GM18511 (cell line): ENCODE data around the gene ANKRD22.
"Not testable (repeated sequence)": the region's sequence is repeated elsewhere in the genome, so short reads cannot be mapped to it uniquely, and the experiment has no call there.

ENCODE experiments used
- ATAC-seq: cut with Tn5 transposase; IDR thresholded peaks from one replicate; pipeline ENCODE4 v1.9.1; 2021; ENCODE audit warnings: mild to moderate bottlenecking, moderate library complexity; ENCODE audit not compliant: unreplicated experiment

ANKRD22 gene

DNA sequence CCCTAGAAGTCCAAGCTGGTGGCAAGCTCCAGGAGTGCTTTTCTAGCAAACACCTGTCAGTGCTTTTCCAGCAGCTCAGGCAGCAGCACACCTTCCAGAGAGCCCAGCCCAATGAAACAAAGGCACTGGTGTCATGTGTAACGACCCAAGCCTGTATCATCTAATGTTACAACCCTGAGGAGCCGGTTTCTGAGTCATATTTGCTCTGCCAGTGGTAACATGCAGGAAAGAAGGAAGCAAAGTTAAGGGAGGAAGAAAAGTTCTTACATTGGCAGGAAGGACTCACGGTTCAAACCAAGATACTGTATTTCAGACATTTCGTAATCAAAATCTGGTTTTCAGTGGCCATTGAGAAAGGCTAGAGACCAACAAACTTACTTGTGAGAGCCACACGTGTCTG, at the start of gene ANKRD22:
TSS of gene ANKRD22 (minus strand) at position 139 of the 400 bp plus-strand sequence. CDS start 237 bp downstream, outside the sequence.
- ATAC-seq = no peak

DNA sequence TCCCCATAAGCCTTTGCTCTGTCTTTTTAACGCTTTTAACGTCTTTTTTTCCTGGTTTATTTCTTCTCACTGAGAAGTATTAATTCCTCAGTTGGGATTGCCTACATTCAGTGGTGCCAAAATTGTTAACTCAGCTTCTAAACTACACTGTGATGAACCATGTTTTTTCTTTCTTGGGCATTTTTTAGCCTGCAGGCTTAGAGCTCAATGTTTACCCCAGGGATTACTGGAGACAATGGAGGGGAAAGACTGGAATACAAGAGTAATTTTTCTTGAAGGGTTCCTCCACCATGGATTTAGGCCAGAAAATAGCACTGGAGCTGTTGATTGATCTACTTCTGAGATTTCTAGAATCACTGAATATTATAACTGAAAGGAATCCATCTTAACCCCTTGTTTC, 48.2 kb upstream of the ANKRD22 start:
- ATAC-seq = no peak

DNA sequence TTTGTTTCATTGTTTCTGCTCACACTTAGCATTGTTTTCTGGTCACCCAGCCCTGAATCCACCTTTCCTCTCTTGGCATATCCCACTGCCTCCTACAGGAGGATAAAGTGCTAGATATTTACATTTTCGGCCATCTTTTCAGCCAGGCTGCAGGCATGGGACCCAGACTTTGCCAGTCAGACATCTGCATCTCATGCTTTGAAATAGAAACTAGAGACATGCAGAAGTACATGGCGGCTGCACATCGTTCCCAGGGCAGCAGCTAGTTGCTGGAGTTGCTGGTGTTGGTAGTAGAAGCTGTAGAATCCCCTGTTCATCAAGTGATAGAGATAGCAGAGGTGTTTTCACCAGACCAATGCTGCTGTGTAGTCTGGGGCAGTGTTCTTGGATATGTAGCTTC, 47.1 kb upstream of the ANKRD22 start:
- no peak for ATAC-seq

DNA sequence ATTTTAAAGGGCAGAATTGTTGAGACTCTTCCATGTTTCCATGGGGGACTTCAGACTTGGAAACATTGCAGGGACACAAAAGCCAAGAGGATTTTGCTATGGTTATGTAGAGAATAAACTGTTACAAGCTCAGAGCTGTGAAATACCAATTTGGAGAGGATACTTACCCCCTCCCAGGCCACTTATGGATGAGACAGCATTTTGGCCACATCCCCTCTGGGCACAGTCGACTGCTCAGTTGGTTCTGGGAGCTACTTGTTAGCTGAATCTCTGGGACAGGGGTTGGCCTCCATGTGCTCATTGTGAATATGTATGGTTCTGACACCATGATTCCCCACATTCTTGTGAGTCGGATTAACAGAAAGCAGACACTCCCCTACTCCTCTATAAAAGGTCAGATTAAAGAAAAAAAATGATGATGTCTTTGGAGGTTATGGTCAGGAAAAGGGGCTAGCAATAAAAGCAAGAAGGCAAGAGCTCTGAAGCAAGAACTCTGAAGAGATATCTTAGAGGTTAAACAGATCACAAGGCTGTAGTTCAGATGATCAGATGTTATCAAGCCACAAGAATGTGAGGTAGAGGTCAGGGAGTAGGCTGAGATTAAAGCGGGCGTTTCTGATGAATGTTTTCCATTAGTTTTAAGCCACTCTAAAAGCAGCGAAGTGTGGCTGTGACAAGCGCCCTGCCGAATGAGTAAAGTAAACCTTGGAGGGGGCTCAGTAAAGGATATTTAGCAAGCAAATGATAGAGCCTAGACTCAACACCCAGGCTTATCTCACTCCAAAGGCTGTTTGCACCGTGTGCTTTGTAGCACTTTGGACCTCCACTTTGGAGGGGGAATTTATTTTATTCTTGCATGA, 45.6 kb upstream of the ANKRD22 start:
- no peak for ATAC-seq

DNA sequence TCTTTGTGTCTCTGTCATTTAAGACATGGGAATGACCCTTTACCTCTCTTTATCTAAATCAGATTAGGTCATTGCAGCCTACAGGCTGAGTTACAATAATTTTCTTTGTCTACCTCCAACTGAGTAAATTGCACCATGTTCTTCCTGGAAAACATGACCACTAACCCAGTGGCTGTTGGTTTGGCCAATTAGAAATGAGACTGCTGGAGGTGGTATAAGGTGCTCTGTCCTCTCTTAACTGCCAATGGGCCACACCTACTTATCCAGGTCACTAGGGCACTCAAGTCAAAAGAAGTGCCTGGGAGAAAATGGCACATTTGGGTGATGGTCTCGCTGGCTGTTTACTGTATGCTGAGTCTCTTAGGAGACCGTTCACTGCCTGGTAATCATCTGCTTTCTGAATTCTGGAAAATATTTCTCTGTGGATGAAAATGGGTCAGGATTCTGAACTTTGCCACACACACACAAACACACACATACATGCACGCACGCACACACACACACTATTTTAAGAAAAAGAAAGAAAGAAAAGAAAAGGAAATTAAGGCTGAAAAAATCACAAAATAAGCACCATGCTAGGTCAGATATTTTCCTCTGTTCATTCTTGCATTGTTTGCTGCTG, 44.8 kb upstream of the ANKRD22 start:
- no peak for ATAC-seq

DNA sequence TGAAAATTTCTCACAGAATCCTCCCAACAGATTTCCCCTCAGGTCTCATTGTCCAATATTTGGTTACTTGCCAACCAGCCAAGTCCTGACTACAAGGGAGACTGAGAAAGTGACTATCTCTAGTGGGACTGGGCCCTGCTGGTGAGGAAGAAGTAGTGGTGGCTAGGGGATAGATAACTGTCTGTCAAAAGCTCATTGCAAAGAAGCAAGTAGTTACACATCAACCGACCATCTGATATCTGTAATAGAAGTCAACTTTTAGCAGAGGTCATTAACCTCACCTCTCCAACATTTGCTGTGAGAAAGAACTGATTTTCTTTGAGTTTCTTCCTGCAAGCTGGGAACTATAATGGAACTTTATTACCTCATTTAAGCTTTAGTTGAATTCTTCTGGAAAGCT, 43.6 kb upstream of the ANKRD22 start:
- peak; percentile 48 for ATAC-seq

DNA sequence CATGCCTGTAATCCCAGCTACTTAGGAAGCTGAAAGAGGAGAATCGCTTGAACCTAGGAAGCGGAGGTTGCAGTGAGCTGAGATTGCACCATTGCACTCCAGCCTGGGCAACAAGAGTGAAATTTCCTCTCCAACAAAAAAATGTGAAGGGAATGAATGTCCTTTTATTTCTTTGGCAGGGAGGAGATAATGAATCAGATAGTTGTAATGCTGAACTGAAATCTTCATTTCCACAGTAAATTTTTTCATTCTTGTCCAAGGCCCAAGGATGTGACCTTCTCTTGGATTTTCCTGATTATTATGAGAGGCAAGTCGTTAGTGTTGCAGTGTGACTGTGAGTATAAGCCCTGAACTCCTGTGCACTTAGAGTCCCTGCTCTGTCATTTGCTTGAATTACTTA, 42.0 kb upstream of the ANKRD22 start:
- no peak for ATAC-seq

DNA sequence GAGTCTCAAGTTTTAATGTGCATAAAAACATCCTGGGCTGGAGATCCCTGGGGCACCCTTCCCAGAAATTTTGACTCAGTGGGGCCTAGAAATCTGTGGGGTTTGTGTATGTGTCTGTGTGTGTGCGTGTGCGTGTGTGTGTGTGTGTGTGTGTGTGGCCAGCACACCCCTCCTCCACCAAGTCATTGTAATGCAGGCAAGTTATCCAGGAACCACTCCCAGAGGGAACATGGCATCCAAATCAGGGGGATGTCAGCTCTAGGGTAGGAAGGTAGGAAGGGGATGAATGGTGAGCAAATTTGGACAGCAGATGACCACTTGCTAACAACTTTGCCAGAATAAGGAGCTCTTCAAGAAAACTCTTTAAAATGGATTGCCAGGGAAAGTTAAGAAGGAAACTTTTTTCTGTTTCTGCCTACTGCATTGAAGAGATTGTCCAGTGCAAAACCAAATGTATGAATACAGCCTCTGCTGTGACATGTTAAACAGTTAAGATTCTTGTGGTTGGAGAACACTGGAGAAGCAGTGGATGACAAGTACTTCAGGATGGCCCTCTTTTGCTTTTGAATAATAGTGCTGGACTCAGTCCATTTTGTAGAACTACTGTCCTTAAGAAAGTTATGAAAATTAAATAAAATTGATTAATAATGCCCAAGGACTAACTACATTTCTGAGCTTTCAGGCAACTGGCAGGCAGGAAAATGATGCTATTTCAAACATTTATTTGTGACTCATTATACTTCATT, 40.8 kb upstream of the ANKRD22 start:
- ATAC-seq = no peak

DNA sequence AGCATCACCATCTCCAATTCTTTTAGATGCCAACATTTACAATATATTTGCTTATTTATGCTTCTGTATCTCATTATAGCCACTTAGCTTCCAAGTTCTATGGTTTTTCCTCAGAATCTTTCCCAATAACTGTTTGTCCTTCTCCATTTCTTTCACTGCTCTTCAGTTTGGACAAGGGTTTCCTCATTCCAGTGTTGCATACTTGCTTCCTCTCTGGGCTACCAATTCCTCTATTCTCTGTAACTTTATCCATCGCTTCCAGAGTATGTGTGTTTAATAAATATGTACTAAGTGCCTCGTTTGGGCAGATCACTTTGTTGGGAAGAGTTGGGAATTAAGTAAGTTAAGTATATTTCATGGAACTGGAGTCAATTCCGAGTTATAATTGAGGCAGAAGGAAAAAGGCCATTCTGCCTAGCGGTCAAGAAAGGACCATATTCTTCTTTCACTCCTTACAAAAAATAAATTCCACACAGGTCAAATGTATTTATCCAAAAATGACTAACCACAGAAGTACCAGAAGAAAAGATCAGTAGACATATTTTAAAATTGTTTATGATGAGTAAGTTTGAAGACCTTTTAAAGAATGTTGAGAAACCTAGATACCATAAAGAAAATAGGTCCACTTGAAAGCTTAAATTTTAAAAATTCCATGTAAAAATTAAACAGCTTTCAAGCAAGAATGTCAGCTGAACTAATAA, 39.2 kb upstream of the ANKRD22 start:
- ATAC-seq = no peak

DNA sequence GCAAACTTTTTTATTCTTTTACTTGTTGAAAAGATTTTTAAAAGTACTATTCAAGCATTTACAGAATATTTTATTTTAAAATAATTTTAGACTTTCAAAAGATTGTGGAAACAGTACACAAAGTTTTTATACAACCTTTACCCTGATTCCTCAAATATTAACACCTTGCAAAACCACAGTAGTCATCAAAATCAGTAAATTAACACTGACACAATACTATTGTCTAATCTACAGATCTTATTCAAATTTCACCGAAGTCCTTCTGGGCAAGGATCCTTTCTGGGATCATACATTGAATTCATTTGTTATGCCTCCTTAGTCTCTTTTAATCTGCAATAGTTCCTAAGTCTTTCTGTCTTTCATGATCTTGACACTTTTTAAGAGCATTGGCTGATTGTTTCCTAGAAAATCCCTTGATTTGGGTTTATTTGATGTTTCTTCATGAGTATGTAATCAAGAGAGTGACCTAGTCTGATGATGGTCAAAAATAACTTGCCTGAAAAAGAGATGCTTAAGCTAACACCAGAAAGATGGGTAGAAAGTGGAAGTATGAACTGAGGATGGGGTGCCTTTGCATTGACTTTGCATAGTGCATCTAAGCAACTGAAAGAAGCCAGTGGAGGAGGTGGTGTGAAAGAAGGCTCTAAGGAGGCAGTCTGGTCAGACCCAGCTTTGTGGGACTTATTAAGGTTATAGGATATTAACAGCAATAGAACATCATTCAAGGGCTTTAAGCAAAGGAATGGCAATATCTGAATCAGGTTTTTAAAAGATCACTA, 38.1 kb upstream of the ANKRD22 start:
- peak; percentile 72 for ATAC-seq

DNA sequence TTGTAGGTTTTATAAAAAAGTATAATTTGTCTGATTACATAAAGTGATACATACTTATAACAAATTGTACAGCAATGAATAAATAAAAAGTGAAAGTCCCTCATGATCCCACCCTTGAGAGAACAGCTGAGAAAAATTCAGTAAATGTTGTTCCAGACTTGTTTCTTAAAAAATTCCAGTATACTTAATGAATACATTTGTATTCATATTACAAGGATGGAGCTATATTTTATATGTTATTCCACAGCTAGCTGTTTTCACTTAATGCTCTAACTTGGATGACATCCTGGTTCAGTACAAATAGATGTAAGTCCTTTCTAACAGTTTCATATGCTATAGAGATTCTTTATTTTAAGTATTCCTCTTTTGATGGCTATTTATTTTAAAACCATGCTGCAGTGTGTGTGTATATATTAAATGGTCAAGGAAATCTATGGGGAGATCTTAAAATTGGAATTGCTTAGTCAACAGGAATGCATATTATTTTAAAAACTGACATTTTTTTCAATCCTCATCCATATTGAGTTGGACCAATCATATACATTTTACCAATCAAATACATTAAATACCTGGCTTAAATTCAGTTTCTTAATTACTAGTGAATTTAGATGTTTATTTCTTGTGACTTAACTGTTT, 37.3 kb upstream of the ANKRD22 start:
- ATAC-seq = no peak

DNA sequence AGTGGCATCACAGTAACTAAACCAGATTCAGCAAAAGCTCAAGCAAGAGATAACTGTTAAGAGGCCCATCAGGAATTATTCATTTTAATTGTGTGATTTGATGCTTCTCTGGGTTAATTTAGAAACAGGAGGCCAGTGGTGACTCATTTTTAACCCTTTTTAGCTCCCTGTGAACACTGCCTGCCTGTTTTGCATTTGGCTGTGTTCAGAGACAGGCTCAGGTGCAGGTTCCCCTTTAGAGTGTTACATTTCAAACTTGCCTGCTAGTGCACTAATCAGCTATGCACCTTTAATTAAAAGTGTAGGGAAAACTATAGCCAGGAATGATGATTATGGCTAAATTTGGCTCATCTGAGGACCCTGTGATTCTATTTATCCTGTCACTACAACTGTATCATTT, 34.9 kb upstream of the ANKRD22 start:
- ATAC-seq = peak; percentile 66

DNA sequence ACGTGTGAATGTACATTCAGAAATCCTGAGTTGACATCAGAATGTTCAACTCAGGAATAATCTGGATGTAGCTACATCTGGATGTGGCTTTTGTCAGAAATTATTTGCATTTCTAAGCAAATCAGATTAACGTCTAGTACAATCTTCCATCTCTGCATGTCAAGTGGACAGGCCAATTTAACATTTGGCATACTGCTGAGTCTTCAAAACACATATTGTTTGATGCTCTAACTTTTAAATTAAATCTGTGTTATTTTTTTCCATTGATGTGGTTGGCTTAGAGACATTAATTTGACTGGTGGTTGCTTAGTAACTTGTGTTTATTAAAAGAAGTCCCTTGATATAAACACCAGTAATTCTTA, 31.8 kb upstream of the ANKRD22 start:
- no peak for ATAC-seq

DNA sequence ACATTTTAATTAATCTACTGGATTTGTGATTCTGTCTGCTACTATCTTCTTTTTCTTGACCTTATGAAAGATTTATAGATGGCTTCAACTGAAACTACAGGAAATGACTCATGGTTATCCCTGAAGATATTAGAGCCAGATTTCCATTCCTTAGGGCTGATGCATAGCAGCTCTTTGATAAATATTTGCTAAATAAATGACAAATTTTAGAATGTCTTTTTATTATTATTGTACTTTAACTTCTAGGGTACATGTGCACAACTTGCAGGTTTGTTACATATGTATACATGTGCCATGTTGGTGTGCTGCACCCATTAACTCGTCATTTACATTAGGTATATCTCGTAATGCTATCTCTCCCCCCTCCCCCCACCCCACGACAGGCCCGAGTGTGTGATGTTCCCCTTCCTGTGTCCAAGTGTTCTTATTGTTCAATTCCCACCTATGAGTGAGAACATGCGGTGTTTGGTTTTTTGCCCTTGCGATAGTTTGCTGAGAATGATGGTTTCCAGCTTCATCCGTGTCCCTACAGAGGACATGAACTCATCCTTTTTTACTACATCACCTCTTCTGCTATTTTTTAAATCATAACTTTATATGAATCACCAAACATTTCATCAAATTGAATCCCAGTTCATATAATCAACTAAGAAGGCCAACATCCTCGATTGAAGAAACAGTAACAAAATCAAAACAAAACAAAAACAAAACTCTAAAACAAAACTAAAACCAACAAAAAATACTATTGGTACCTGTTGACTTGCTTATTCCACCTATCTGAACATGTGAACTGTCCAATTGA, 31.2 kb upstream of the ANKRD22 start:
- not testable (repeated sequence) for ATAC-seq

DNA sequence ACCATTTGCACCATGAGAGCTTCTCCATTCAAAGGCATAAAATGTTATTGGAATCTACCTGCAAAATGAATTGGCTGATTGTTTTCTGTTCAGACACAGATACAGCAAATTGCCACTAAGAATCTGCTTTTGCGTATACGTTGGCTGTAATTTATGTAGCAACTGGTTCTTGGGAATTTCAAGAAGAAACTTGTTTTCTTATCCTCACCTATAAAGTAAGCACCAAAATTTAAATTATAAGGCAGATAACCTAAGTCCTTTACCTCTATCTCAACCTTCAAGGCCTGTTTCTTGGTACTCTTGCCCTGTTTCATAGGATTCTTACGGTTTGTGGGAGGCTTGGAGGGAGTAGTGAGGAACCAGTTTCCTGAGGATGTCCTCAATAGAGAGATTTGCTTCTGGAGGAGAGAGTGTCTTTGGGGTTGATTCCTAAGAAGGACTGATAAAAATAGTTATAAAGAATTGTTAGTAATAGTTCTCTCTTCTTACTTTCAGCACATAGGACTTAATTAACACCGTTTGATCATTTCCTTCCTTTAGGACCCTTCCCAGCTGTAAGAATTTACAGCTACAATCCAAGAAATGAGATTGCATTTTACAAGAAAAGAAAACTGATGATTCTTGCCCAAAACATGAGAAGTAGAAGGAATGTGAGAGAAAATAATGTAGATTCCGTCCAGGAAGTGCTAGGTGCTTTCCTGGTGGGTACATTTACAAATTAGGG, 30.4 kb upstream of the ANKRD22 start:
- ATAC-seq = no peak

DNA sequence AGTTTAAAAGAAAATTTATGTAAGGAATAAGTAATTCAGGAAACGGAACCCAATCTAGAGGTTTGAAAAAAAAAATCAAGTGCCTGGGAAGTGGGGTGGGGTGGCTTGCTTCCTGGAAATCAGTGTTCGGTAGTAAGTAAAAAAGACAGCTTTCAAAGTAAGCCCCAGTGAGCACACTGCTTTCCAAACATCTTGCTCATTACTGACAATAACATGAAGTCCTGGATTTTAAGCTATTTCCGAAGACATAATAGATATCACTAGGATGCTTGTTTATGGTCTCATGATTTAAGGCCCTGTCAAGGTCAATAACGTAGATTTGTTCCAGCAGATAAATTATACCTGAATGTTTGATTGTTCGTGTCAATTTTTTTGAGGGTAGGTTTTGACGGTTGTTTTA, 29.7 kb upstream of the ANKRD22 start:
- no peak for ATAC-seq

DNA sequence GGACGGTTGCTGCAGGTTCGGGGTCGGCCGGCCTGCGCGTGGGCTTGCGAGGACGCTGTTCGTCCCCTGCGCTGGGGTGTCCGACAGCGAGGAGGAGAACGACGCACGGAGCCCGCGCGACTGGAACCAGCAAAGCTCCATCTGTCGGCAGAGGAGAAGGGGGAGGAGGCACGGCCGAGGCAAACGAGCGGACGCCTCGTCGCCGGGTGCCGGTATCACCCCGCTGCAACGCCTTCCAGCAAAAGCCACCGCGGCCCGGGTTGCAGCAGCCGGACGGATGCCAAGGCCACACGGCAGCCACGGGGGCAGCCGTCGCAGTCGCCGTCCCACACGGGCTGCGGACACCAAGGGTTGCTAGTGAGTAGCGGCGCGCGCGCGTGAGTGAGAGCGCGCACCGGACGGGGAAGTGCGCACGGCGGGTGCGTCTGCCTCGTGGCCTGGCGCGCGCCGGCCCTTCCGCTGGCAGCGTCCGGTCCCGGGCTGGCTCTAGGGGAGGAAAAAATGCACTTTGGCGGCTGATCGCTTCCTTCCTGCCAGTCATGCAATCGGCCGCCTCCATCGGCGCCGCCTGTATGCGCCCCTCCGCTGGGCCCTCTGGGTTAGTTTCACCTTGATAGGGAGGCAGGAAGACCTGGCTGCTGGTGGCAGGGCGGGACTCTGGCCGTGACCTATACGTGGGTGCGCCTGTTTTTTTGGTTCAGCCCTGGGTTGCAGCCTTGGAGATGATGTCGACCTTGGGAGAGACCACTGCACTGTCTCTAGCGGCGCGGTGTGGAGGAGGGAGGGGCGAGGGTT, 28.8 kb upstream of the ANKRD22 start:
- peak; percentile 76 for ATAC-seq
